Neural progenitor cell (in vitro differentiated cells): ENCODE measurements around the gene SEPHS1.

Experiments used
- EZH2phosphoT487 ChIP-seq: fragments of 200-600 bp; sonication (generic); IDR thresholded peaks from 2 replicates; pipeline ENCODE4 v1.6.1; 2017; ENCODE audit warnings: antibody characterized with exemption
- TF ChIP-seq, protein P1 (sequence below): fragments of 200-600 bp; sonication (generic); IDR thresholded peaks from 2 replicates; pipeline ENCODE4 v1.5.1; 2017; ENCODE audit warnings: antibody characterized with exemption, mild to moderate bottlenecking

DNA sequence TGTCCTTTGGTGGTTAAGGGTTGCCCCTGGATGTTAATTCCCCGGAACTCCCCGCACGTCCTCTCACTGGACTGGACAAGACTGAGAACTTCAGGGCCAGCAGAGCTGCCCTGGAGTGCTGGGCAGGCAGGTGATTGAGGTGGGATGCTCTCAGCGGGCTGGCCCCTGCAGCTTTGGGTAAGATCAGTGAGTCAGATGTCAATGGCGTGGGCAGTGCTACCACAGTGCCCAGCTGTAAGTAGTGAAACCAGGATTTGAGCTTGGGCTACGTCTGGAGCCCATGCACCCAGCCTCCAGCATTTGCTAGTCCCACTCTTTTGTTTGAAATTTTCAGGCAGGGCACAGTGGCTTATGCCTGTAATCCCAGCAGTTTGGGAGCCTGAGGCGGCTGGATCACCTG, 6.7 kb upstream of the SEPHS1 start:
- TF ChIP-seq, protein P1, sequence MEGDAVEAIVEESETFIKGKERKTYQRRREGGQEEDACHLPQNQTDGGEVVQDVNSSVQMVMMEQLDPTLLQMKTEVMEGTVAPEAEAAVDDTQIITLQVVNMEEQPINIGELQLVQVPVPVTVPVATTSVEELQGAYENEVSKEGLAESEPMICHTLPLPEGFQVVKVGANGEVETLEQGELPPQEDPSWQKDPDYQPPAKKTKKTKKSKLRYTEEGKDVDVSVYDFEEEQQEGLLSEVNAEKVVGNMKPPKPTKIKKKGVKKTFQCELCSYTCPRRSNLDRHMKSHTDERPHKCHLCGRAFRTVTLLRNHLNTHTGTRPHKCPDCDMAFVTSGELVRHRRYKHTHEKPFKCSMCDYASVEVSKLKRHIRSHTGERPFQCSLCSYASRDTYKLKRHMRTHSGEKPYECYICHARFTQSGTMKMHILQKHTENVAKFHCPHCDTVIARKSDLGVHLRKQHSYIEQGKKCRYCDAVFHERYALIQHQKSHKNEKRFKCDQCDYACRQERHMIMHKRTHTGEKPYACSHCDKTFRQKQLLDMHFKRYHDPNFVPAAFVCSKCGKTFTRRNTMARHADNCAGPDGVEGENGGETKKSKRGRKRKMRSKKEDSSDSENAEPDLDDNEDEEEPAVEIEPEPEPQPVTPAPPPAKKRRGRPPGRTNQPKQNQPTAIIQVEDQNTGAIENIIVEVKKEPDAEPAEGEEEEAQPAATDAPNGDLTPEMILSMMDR = no peak
- no peak for TF ChIP-seq EZH2phosphoT487
